Measurements from ENCODE around the gene STH. TPM values are rescaled to one million over a fixed set of nuclear protein-coding genes. Genes with fewer than 3 reads are reported as not detected.
"Not testable (repeated sequence)": the region's sequence is repeated elsewhere in the genome, so short reads cannot be mapped to it uniquely, and the experiment has no call there.

The STH gene
- total and polyA plus RNA-seq, 7 donors = 0.25 to 2.0 (median 0.26) TPM; not detected in 4

GRCh38 chr17:45956090-45956489 lies 43.0 kb upstream of the STH start:
- Histone ChIP-seq H3K4me1 (no peaks in the 10 kb centered on the region), H3K36me3 (ENCODE audit: insufficient read depth in 1 of 2, low read depth in 1 of 2) (no peaks in the 10 kb centered on the region), H3K27me3 (ENCODE audit: insufficient read depth in 3 of 3, low read length in 2 of 3) (no peaks in the 10 kb centered on the region), H3K4me3 (no peak overlapping the region), H3K9me3 (no peaks in the 10 kb centered on the region), H3K27ac (no peak overlapping the region)
- intact Hi-C loops (cut with DNase I) = no loop called here
- no peak for DNase-seq
- TF ChIP-seq CTCF (IDR thresholded peaks at IDR 0.05) = no peak
- 93 to 100% (median 98%) methylated on average over 3 of the region's 3 CpGs for WGBS, 3 donors
- no peak for ATAC-seq

- DNase-seq; H3K4me3 ChIP-seq; H3K36me3 ChIP-seq (ENCODE audit: insufficient read depth in 1 of 2, low read depth in 1 of 2); ATAC-seq; H3K9me3 ChIP-seq; H3K27ac ChIP-seq; H3K27me3 ChIP-seq (ENCODE audit: insufficient read depth in 3 of 3, low read length in 2 of 3); H3K4me1 ChIP-seq; intact Hi-C loops (cut with DNase I): not testable (repeated sequence)
- 95 to 99% (median 98%) methylated on average over 4 of the region's 4 CpGs for WGBS, 3 donors
These were observed 42.3 kb upstream of the STH start for GRCh38 chr17:45956746-45957145.

DNA sequence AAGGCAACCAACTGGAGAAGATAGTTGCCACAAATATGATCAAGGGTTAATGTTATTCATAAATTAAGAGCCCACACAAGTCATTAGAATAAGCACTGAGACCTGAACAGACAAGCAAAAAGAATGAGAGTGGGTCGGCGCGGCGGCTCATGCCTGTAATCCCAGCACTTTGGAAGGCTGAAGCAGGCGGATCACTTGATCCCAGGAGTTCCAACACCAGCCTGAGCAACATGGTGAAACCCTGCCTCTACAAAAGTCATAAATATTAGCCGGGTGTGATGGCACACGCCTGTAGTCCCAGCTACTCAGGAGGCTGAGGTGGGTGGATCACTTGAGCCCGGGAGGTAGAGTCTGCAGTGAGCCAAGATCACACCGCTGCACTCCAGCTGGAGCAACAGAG lies 40.7 kb upstream of the STH start:
- no peak for DNase-seq
- no peaks in the 10 kb centered on the region for H3K9me3 ChIP-seq
- no peak for TF ChIP-seq CTCF (IDR thresholded peaks at IDR 0.05)
- H3K36me3 ChIP-seq (ENCODE audit: insufficient read depth in 1 of 2, low read depth in 1 of 2) = peaks cover 0 to 14% of the 10 kb centered on the region in 2 donors
- intact Hi-C loops (cut with DNase I) = no loop called here
- H3K4me1 ChIP-seq = no peaks in the 10 kb centered on the region
- H3K27me3 ChIP-seq (ENCODE audit: insufficient read depth in 3 of 3, low read length in 2 of 3) = no peaks in the 10 kb centered on the region
- H3K27ac ChIP-seq = no peak overlapping the region
- H3K4me3 ChIP-seq = no peak overlapping the region
- peak in 2 of 4 donors; percentile 43 to 59 for ATAC-seq
- 45 to 87% (median 56%) methylated on average over 9 of the region's 9 CpGs for WGBS, 3 donors

DNA sequence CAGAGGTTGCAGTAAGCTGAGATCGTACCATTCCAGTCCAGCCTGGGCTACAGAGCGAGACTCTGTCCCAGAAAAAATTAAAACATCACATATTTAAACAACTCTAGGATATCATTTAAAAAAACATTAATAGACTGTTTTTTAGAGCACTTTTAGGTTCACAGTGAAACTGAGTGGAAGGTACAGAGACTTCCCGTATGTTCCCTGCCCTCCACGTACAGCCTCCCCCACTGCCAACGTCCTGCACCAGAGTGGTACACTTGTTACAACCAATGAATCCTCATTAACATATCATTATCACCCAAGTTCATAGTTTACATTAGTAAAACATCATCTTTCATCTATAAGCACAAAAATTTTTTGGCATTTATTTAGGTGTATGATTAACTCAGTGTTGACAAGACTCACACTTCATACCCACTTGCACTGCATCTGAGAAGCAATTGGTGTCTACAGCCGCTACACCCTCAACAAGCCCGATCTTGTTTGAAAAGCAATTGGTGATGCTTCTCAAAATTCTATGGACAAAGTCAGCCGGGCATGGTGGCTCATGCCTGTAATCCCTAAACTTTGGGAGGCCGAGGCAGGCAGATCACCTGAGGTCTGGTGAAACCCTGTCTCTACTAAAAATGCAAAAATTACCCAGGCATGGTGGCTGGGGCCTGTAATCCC lies 39.9 kb upstream of the STH start:
- no peaks in the 10 kb centered on the region for H3K27me3 ChIP-seq (ENCODE audit: insufficient read depth in 3 of 3, low read length in 2 of 3)
- H3K27ac ChIP-seq = no peak overlapping the region
- no peak overlapping the region for H3K4me3 ChIP-seq
- no peaks in the 10 kb centered on the region for H3K4me1 ChIP-seq
- no peaks in the 10 kb centered on the region for H3K9me3 ChIP-seq
- WGBS, 3 donors = 90 to 92% (median 90%) methylated on average over 9 of the region's 9 CpGs
- H3K36me3 ChIP-seq (ENCODE audit: insufficient read depth in 1 of 2, low read depth in 1 of 2) = peaks cover 0 to 16% of the 10 kb centered on the region in 2 donors
- no peak for TF ChIP-seq CTCF (IDR thresholded peaks at IDR 0.05)
- no peak for ATAC-seq
- DNase-seq = no peak
- intact Hi-C loops (cut with DNase I) = no loop called here

DNA sequence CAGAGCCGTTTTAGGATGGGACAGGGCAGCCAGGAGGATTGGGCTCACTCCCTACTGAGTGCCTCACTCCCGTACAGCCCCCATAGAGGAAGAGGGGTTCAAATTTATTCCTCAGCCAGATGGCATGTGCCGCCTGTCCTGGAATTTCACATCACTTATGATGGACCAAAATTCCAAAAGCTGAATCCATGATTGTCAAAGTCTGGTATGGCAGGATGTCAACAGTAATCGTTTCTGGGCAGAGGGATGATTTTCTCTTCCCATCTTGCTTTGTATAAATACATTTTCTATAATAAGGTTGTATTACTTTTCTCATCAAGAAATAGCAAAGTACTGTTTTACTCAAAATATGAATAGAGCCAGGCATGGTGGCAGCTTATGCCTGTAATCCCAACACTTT lies 38.7 kb upstream of the STH start:
- DNase-seq (no peak), ATAC-seq (no peak)
- intact Hi-C loops (cut with DNase I) = no loop called here
- TF ChIP-seq CTCF (IDR thresholded peaks at IDR 0.05) = no peak
- no peak overlapping the region for H3K27ac ChIP-seq
- peaks cover 0 to 16% of the 10 kb centered on the region in 2 donors for H3K36me3 ChIP-seq (ENCODE audit: insufficient read depth in 1 of 2, low read depth in 1 of 2)
- no peaks in the 10 kb centered on the region for H3K4me1 ChIP-seq
- no peak overlapping the region for H3K4me3 ChIP-seq
- H3K27me3 ChIP-seq (ENCODE audit: insufficient read depth in 3 of 3, low read length in 2 of 3) = no peaks in the 10 kb centered on the region
- H3K9me3 ChIP-seq = no peaks in the 10 kb centered on the region
- 69 to 75% (median 70%) methylated on average over 4 of the region's 4 CpGs for WGBS, 3 donors

Data from psoas muscle (tissue), 8 donors.